IMR-90 (cell line): ENCODE results near the gene TIAM1. TPM values are rescaled to one million over a fixed set of nuclear protein-coding genes. Genes with fewer than 3 reads are reported as not detected.

Experiments used
- ATAC-seq: fragments of 200-7000 bp; cut with Tn5 transposase; 2 replicates; pipeline ENCODE4 v1.9.1; 2020; ENCODE audit warnings: low read depth, mild to moderate bottlenecking, moderate library complexity
- BruUV-seq: library from RNA; stranded (reverse); fragments of 400-500 nt; replicated peaks from 2 replicates; lab custom pipeline; 2021; lab: Mats Ljungman, UMichigan
- CTCF ChIA-PET: fragments of 300-600 bp; formaldehyde crosslinking; extraction: SDS; loops from one replicate; lab custom pipeline; 2021; ENCODE audit warnings: antibody characterized with exemption; lab: Yijun Ruan, JAX
- POLR2A ChIA-PET: fragments of 300-600 bp; sonication (Branson Sonifier 250); formaldehyde crosslinking; loops from one replicate; lab custom pipeline; 2022; ENCODE audit warnings: antibody characterized with exemption; ENCODE audit not compliant: unreplicated experiment; lab: Charles Lee
- DNase-seq: peaks from one replicate; pipeline ENCODE4 v3.0.0; 2013
- H2AFZ ChIP-seq: replicated peaks from 2 replicates; pipeline ENCODE3; 2013; ENCODE audit warnings: low read length, mild to moderate bottlenecking; ENCODE audit not compliant: poor library complexity
- H2AK5ac ChIP-seq: 2 replicates; pipeline ENCODE4 v1.6.1; 2013; ENCODE audit warnings: low read depth, low read length, inconsistent platforms
- H2AK9ac ChIP-seq: replicated peaks from 2 replicates; pipeline ENCODE3; 2013; ENCODE audit warnings: mild to moderate bottlenecking, low read depth, low read length, moderate library complexity; ENCODE audit not compliant: poor library complexity
- H2BK120ac ChIP-seq: 2 replicates; pipeline ENCODE4 v1.6.1; 2013; ENCODE audit warnings: low read depth, low read length, inconsistent platforms
- H2BK15ac ChIP-seq: 3 replicates; pipeline ENCODE4 v1.6.1; 2013; ENCODE audit warnings: low read depth, low read length, inconsistent platforms
- H2BK20ac ChIP-seq: 2 replicates; pipeline ENCODE4 v1.6.1; 2013; ENCODE audit warnings: low read depth, mild to moderate bottlenecking, inconsistent platforms, low read length, moderate library complexity
- H2BK5ac ChIP-seq: 2 replicates; pipeline ENCODE4 v1.6.1; 2013; ENCODE audit warnings: mild to moderate bottlenecking, low read depth, low read length, inconsistent platforms; ENCODE audit not compliant: poor library complexity, severe bottlenecking
- H3K14ac ChIP-seq: replicated peaks from 2 replicates; pipeline ENCODE4 v1.6.1; 2013; ENCODE audit warnings: low read depth, low read length, inconsistent platforms
- H3K18ac ChIP-seq: 2 replicates; pipeline ENCODE4 v1.6.1; 2013; ENCODE audit warnings: low read depth, low read length, control low read depth
- H3K23ac ChIP-seq: 2 replicates; pipeline ENCODE4 v1.6.1; 2013; ENCODE audit warnings: low read depth, low read length, inconsistent platforms
- H3K27ac ChIP-seq: 2 replicates; pipeline ENCODE4 v1.5.1; 2013; ENCODE audit warnings: mild to moderate bottlenecking, control low read depth, low read length; ENCODE audit not compliant: insufficient read depth
- H3K27me3 ChIP-seq: 2 replicates; pipeline ENCODE4 v1.6.1; 2013; ENCODE audit warnings: low read length; ENCODE audit not compliant: control insufficient read depth, insufficient read depth
- H3K36me3 ChIP-seq: 2 replicates; pipeline ENCODE4 v1.6.1; 2013; ENCODE audit warnings: low read length, mixed read lengths; ENCODE audit not compliant: control insufficient read depth, insufficient read depth
- H3K4ac ChIP-seq: 2 replicates; pipeline ENCODE4 v1.6.1; 2013; ENCODE audit warnings: low read depth, low read length, inconsistent platforms
- H3K4me1 ChIP-seq: 2 replicates; pipeline ENCODE4 v1.6.1; 2013; ENCODE audit warnings: low read length, mixed read lengths; ENCODE audit not compliant: control insufficient read depth, insufficient read depth
- H3K4me2 ChIP-seq: 2 replicates; pipeline ENCODE4 v1.6.1; 2013; ENCODE audit warnings: low read depth, mild to moderate bottlenecking, control low read depth, low read length, moderate library complexity
- H3K4me3 ChIP-seq: 2 replicates; pipeline ENCODE4 v1.5.1; 2013; ENCODE audit warnings: low read depth, mild to moderate bottlenecking, control low read depth, low read length, moderate library complexity; ENCODE audit not compliant: insufficient read depth
- H3K56ac ChIP-seq: 2 replicates; pipeline ENCODE4 v1.6.1; 2013; ENCODE audit warnings: low read length, inconsistent platforms; ENCODE audit not compliant: insufficient read depth; ENCODE audit errors: extremely low read depth
- H3K79me1 ChIP-seq, 2 experiments: 2 replicates each; pipeline ENCODE4 v1.6.1; 2013; ENCODE audit warnings: low read length in 2 of 2, inconsistent platforms in 1 of 2, low read depth in 1 of 2
- H3K9ac ChIP-seq: 2 replicates; pipeline ENCODE4 v1.6.1; 2013; ENCODE audit warnings: low read depth, low read length, control low read depth
- H3K9me1 ChIP-seq: 2 replicates; pipeline ENCODE4 v1.6.1; 2013; ENCODE audit warnings: low read length, inconsistent platforms; ENCODE audit not compliant: insufficient read depth
- H3K9me3 ChIP-seq: 2 replicates; pipeline ENCODE4 v1.6.1; 2013; ENCODE audit warnings: low read length; ENCODE audit not compliant: control insufficient read depth, insufficient read depth
- H4K20me1 ChIP-seq: 2 replicates; pipeline ENCODE4 v1.6.1; 2013; ENCODE audit warnings: low read length, inconsistent platforms; ENCODE audit not compliant: insufficient read depth
- H4K5ac ChIP-seq: 2 replicates; pipeline ENCODE4 v1.6.1; 2013; ENCODE audit warnings: mild to moderate bottlenecking, low read depth, low read length, control low read depth
- H4K8ac ChIP-seq, 2 experiments: 2 replicates each; pipeline ENCODE4 v1.6.1; 2013; ENCODE audit warnings: low read depth in 2 of 2, low read length in 2 of 2, control low read depth in 1 of 2, inconsistent platforms in 1 of 2
- H4K91ac ChIP-seq: 2 replicates; pipeline ENCODE4 v1.6.1; 2013; ENCODE audit warnings: low read depth, low read length, inconsistent platforms; ENCODE audit not compliant: insufficient read depth
- CEBPB ChIP-seq: IDR thresholded peaks from 2 replicates; pipeline ENCODE4 v1.6.1; 2012; ENCODE audit warnings: low read depth, low read length, improper control_type of control experiment
- CHD1 ChIP-seq: IDR thresholded peaks from 2 replicates; pipeline ENCODE4 v1.6.1; 2012; ENCODE audit warnings: low read depth, low read length, improper control_type of control experiment
- MAFK ChIP-seq: IDR thresholded peaks from 2 replicates; pipeline ENCODE4 v1.6.1; 2012; ENCODE audit warnings: low read depth, low read length, improper control_type of control experiment
- NFE2L2 ChIP-seq: fragments of 150-350 bp; IDR thresholded peaks from 2 replicates; pipeline ENCODE4 v1.6.1; 2016; ENCODE audit warnings: low read depth, mild to moderate bottlenecking, low read length
- POLR2A ChIP-seq: IDR thresholded peaks from 2 replicates; pipeline ENCODE4 v1.6.1; 2012; ENCODE audit warnings: mild to moderate bottlenecking, low read depth, low read length
- RAD21 ChIP-seq: IDR thresholded peaks from 2 replicates; pipeline ENCODE4 v1.6.1; 2012; ENCODE audit warnings: low read length, improper control_type of control experiment
- RCOR1 ChIP-seq: IDR thresholded peaks from 2 replicates; pipeline ENCODE4 v1.6.1; 2012; ENCODE audit warnings: mild to moderate bottlenecking, low read length, improper control_type of control experiment; ENCODE audit not compliant: insufficient replicate concordance
- RFX5 ChIP-seq: IDR thresholded peaks from 2 replicates; pipeline ENCODE4 v1.8.0; 2012; ENCODE audit warnings: low read depth, mild to moderate bottlenecking, low read length, moderate library complexity
- SMC3 ChIP-seq: fragments of 150-350 bp; IDR thresholded peaks from 2 replicates; pipeline ENCODE4 v1.6.1; 2016; ENCODE audit warnings: low read depth, mild to moderate bottlenecking, antibody characterized with exemption, low read length, moderate library complexity
- WGBS, 2 experiments: methylation state at CpG; one replicate each; pipeline versions ENCODE4 v1.1.5 to v1.1.7; 2013; ENCODE audit warnings: missing lambda C conversion rate in 2 of 2; ENCODE audit not compliant: insufficient read length in 1 of 2; ENCODE audit errors: extremely low coverage in 2 of 2; 5-methylcytosine and 5-hydroxymethylcytosine counted together
- dilution Hi-C: fragments of 300-500 bp; cut with HindIII; formaldehyde crosslinking; loops from one replicate; pipeline ENCODE4 v1.14.3; 2018; ENCODE audit warnings: low sequenced_read_pairs; ENCODE audit not compliant: unreplicated experiment
- in situ Hi-C: fragments of 300-500 bp; cut with MboI; formaldehyde crosslinking; loops from 3 replicates; pipeline ENCODE4 v1.14.3; 2019; ENCODE audit warnings: low sequenced_read_pairs, inconsistent platforms, mixed read lengths
- intact Hi-C: fragments of 100-400 bp; cut with micrococcal nuclease; formaldehyde crosslinking; loops from 2 replicates; pipeline ENCODE4 v1.10.0; 2022
- polyA plus RNA-seq, 3 experiments: library from polyadenylated mRNA; depleted of rRNA; stranded (reverse); fragments of >200 nt; gene quantifications; 2 replicates each; pipeline ENCODE4 v1.2.3, GENCODE V29; 2012; ENCODE audit warnings: low replicate concordance in 1 of 3
- total RNA-seq: library from RNA; depleted of rRNA; stranded (reverse); fragments of >200 nt; gene quantifications from 2 replicates; pipeline ENCODE4 v1.2.3, GENCODE V29; 2012
- TF ChIP-seq, protein P1 (sequence below): fragments of 150-350 bp; IDR thresholded peaks from 2 replicates; pipeline ENCODE4 v1.6.1; 2017; ENCODE audit warnings: mild to moderate bottlenecking, antibody characterized with exemption, low read length, low read depth

The TIAM1 gene
- total and polyA plus RNA-seq, 2 of the 4 experiments (the other 2 are of a cell fraction) = 2.9 to 9.3 TPM

DNA sequence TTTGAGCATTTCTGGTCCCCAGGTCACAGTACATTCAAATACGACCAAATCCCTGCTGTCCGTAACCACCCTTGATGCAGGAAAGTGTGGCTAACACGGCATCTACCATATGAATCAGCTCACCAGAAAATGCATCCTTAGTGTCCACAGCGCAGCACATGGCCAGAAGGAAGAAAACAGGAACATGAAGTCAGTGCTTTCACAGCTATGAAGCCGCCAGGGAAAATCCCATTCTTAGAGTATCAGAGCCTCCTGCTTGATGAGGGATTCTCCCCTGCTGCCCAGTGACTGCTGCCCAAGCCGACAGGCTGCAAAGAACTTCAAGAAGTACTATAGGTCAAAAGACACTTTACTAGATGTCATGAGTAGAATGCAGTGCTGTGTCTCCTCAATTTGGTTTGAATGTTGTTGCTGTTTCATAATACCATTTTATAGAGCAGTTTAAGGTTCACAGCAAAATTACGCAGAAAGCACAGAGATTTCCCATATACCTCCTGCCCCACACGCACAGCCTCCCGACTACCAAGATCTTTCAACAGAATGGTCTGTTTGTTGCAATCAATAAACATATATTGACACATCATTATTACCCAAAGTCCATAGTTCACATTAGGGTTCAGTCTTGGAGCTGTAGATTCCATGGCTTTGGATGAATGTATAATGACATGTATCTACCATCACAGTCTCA lies 14.5 kb downstream of the TIAM1 start:
- dilution Hi-C loops = no loop called here
- DNase-seq = no peak
- H2AFZ ChIP-seq = no peak overlapping the region
- H2AK5ac ChIP-seq = no peak overlapping the region
- CTCF ChIA-PET = no interaction called here
- no peak overlapping the region for H3K4me3 ChIP-seq
- 100% methylated on average over 2 of the region's 9 CpGs; no CpG with 5 or more reads in 1 of the 2 experiments for WGBS, 2 experiments
- no peak overlapping the region for H2BK120ac ChIP-seq
- H2BK20ac ChIP-seq = no peak overlapping the region
- H3K4ac ChIP-seq = no peak overlapping the region
- H3K4me2 ChIP-seq = no peak overlapping the region
- no peak overlapping the region for H3K56ac ChIP-seq
- H3K36me3 ChIP-seq = no peaks in the 10 kb centered on the region
- no peaks in the 10 kb centered on the region for H4K20me1 ChIP-seq
- no peak overlapping the region for H3K9ac ChIP-seq
- no peak overlapping the region for H4K5ac ChIP-seq
- H3K27me3 ChIP-seq = peaks cover 3% of the 10 kb centered on the region
- intact Hi-C loops = no loop called here
- no peak for ATAC-seq
- BruUV-seq = no TSS peak
- no peaks in the 10 kb centered on the region for H3K9me1 ChIP-seq
- H3K27ac ChIP-seq = no peak overlapping the region
- H2AK9ac ChIP-seq = no peak overlapping the region
- no peaks in the 10 kb centered on the region for H3K9me3 ChIP-seq
- POLR2A ChIA-PET = no interaction called here
- H3K23ac ChIP-seq = no peak overlapping the region
- no peaks in the 10 kb centered on the region for H3K79me1 ChIP-seq
- no peak overlapping the region for H4K8ac ChIP-seq
- H3K14ac ChIP-seq = no peak overlapping the region
- TF ChIP-seq POLR2A = no peak
- TF ChIP-seq NFE2L2 = no peak
- TF ChIP-seq RFX5 = no peak
- TF ChIP-seq CEBPB = no peak
- no peak for TF ChIP-seq RAD21
- TF ChIP-seq SMC3 = no peak
- no peak for TF ChIP-seq RCOR1
- TF ChIP-seq MAFK = no peak
- no peak for TF ChIP-seq CHD1
- TF ChIP-seq, protein P1, sequence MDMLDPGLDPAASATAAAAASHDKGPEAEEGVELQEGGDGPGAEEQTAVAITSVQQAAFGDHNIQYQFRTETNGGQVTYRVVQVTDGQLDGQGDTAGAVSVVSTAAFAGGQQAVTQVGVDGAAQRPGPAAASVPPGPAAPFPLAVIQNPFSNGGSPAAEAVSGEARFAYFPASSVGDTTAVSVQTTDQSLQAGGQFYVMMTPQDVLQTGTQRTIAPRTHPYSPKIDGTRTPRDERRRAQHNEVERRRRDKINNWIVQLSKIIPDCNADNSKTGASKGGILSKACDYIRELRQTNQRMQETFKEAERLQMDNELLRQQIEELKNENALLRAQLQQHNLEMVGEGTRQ = no peak
- no peak overlapping the region for H2BK15ac ChIP-seq
- in situ Hi-C loops = no loop called here
- H3K4me1 ChIP-seq = no peaks in the 10 kb centered on the region
- no peak overlapping the region for H2BK5ac ChIP-seq
- no peak overlapping the region for H4K91ac ChIP-seq
- H3K18ac ChIP-seq = no peak overlapping the region
